NCI-H460 (cell line): Measurements from ENCODE around the gene PKD2L1. TPM values are rescaled to one million over a fixed set of nuclear protein-coding genes. Genes with fewer than 3 reads are reported as not detected.
"Not testable (repeated sequence)": the region's sequence is repeated elsewhere in the genome, so short reads cannot be mapped to it uniquely, and the experiment has no call there.

Experiments used
- DNase-seq: peaks from one replicate; pipeline ENCODE4 v3.0.0-alpha.2; 2016; ENCODE audit warnings: low read depth; ENCODE audit errors: extremely low read depth
- total RNA-seq: library from RNA; depleted of rRNA; stranded (reverse); fragments of >200 nt; shearing (Covaris generic); gene quantifications from 2 replicates; pipeline ENCODE4 v1.2.3, GENCODE V29; 2014

Gene PKD2L1
- total RNA-seq, 1 experiment from 2014 or later = 0.05 TPM

DNA sequence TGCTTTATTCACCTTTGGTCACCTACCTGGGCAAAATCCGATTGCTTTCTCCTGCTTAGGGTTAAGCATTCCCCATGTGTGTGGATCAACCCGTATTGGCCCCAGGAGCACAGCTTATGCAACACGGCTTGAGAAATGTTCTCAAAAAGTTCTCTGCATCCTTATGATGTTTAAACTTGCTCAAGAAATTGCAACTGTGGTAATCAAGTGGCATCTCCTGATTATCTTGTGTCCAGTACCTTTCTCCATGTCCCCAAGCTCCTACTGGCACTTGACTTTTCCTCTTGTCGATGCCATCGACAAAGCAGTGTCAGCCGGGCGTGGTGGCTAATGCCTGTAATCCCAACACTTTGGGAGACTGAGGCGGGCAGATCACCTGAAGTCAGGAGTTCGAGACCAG lies 4.7 kb upstream of the PKD2L1 start:
- no peak for DNase-seq

DNA sequence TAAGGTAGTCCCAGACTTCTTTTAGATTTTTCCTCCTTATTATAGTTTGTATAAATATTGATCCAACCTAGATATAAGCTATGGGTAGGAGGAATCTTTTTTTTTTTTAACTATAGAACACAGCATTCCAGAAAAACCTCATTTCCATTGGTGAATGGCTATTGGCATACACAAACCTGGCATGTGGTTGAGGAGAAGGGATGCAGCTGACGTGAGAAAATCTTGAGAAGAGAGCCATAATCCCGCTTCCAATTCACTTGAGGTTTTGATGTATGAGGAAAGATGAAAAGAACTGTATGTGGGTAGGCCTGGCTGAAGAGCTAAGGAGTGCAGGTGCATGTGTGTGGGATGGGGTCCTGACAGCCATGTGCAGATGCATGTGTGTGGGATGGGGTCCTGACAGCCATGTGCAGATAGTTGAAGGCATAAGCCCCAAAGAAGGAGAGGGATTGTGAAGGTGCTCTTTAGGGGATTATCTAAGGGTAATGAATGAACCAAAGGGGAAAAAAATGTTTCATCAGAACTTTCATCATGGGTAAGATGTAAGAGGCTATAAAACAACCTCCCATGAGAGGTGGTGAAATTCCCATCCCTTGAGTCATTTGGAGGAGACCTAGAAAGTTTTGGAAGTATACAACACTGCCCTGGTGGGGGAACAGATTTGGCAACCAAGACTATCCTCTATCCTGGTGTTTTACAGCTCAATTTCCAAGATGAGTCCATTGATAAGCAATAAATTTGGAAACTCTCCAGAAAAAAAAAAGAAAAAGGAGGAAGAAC lies 3.8 kb upstream of the PKD2L1 start:
- no peak for DNase-seq

DNA sequence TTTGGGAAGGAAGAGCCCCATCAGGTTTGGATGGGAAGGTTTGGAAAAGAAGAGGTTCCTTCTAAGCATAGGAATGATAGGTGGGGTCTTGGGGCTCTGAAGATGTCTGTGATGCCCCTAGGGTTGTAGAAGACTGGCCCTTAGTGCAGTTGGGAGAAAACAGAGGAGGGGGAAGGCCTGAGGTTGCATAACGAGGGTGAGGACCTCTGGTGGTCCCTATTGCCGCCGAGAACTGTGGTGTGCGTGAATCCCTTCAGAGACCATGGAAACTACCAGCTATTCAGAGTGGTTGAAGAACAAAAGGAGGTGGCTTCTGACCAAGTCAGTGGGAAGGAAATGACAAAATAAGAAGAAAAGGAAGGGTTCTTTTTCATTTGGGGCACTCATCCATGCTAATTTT lies 3.1 kb upstream of the PKD2L1 start:
- DNase-seq = no peak

DNA sequence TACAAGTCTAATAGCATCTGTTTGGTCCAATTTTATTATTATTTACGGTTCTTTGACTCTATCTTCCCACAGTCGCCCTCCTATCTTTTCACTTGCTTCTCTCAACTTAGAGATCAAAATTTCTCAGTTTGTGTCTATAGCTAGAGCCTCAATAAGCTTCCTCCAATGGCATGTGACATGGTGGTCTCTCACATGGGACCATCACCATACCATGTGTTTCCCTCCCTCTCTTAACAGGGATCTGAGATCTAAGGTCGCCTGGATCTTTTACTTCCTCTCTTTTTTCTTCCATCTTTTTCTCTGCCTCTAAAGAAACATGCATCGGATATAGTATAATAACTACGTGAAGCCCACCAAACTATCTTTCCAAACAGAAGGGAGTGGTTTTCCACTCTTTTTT lies 1.8 kb downstream of the PKD2L1 start:
- no peak for DNase-seq

DNA sequence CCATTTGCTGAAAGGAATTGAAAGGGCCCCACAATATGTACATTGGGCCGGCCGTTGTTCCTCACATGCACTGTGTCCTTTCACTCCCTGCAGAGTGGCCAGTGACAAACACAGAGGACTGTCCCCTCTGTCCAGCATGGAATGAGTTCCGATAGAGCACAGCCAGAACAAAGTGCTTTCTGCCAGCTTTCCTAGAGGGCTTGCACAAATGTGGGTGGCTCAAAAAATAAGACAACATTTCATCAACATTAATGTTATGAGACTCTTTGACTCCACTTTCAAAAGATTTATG lies 2.4 kb downstream of the PKD2L1 start:
- DNase-seq = no peak

GRCh38 chr10:100327007-100327717 lies 2.9 kb downstream of the PKD2L1 start:
- DNase-seq = no peak

DNA sequence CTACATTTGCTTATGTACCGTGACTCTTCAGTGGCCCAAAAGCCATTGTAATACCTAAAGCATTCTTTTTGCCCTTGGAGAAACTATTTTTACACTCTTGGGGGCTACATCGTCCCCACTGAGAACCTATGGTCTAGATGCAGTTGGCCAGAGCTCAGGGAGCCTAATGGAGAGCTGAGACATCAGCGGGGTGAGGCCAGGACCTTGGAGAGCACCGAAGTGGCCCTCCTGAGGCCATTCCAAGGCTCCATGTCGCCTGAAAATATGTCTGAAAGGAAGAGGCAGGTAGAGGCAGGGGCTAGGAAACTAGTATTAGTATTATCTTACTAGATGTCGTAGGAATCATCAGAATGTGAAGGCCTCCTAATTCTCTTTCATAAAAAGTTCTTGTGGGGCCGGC lies 4.9 kb downstream of the PKD2L1 start:
- no peak for DNase-seq

- DNase-seq = no peak
Measured at GRCh38 chr10:100319707-100320402, 10.2 kb downstream of the PKD2L1 start.

GRCh38 chr10:100318207-100318606 lies 11.8 kb downstream of the PKD2L1 start:
- no peak for DNase-seq

- no peak for DNase-seq
Measured at GRCh38 chr10:100315615-100316014, 14.4 kb downstream of the PKD2L1 start.

DNA sequence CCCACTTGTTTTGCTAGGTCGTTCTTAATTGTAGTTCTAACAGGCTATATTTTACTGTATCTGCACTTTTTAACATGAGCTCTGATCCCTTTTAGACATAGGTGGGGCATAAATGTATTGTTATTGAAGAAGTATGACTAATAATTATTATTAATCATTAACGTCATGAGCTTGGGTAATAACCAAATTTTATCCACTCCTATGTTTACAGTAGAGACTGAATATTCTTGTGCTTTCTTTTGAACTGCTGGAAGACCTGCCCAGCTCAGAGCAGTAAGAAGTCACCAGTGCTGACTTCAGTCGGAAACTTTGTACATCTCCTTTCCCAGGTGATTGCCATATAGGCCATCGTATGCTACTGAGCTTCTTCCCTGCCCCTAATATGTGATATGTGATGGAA lies 18.7 kb downstream of the PKD2L1 start:
- DNase-seq = no peak

- no peak for DNase-seq
Measured at GRCh38 chr10:100307684-100308083, 22.3 kb downstream of the PKD2L1 start.

DNA sequence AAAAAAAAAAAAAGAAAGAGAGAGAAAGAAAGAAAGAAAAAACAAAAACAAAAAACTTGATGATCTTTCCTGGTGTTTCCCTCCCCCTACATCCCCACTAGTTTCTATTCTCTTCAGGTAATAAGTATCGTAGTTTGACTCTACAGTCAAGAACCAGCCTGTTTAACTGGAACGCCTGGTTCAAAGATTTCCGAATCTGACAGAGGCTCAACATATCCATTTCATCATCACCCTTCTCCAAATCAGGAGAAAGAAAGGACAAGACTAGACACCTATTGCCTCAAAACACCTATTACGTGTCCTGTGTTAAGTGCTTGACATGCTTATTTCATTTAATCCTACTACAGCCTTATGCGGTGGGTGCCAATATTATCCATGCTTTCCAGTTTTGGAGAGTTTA lies 23.2 kb downstream of the PKD2L1 start:
- no peak for DNase-seq

DNA sequence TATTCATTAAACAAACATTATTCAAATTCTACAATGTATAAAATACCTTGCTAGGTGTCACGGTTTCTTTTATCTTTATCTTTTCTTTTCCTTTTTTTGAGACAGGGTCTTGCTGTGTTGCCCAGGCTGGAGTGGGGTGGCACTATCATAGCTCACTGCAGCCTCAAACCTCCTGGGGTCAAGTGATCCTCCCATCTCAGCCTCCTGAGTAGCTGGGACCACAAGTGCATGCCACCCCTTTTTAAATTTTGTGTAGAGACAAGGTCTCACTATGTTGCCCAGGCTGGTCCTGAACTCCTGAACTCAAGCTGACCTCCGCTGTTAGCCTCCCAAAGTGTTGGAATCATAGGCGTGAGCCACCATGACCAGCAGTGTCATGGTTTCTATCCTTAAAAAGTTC lies 25.6 kb downstream of the PKD2L1 start:
- no peak for DNase-seq

DNA sequence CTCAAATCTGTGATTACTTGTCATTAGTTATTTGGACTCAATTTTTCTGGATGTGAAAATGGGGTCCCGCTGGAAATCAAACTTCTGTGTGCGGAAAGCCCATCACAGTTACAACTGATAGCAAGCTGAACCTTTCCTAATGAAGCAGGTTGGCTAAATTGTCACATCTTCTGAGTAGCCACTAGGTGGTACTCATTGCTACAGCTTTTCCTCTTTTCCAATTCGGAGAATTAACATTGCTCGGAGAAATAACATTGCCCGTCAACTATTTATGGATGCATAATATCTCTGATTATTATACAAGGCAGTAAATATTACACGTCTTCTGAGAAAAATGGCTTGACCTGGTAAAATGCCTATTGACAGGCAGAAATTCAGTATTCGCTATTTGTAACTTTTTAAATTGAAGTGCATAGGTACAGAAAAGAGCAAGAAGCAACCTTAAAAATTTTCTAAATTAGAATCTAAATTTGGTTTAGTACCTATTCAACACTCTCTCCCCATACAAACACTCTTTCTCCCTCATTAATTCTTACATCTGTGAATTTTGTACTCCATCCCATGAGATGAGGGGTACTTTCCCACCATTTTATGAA lies 26.2 kb downstream of the PKD2L1 start:
- DNase-seq = peak; percentile 16

- DNase-seq = not testable (repeated sequence)
Measured at GRCh38 chr10:100301123-100301522, 28.9 kb downstream of the PKD2L1 start.

DNA sequence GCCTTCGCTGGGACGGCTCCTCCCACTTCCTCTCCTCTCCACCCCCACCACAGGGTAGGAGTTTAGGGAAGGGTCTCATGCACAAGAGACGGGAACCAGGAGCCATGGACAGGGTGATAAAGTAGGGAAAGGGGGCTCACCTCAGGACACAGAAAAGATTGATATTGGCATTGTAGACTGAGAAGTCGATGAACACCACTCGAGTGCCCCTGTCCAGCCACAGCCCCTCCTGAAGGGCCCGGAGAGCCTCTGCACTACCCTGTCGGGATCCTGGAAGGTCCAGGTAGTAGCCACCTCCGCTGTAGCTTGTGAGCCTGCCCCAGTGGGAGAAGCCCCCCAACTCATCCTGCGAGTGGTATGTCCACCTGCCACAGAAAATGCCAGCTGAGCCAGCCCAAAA lies 32.8 kb downstream of the PKD2L1 start:
- no peak for DNase-seq

- DNase-seq = no peak
Measured at GRCh38 chr10:100293066-100293465, 37.0 kb downstream of the PKD2L1 start.

DNA sequence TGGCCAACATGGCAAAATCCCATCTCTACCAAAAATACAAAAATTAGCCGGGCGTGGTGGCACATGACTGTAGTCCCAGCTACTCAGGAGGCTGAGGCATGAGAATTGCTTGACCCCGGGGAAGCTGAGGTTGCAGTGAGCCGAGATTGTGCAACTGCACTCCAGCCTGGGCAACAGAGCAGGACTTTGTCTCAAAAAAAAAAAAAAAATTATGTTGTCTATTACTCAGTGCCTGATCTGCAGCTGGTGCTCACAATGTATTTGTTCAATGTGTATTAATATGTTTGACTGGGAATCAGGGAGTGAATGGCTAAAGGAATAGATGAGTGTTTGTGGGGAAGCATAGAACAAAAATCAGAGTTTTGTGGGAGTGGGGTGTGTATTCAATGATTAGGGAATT lies 37.7 kb downstream of the PKD2L1 start:
- not testable (repeated sequence) for DNase-seq

GRCh38 chr10:100291356-100291755 lies 38.7 kb downstream of the PKD2L1 start:
- no peak for DNase-seq

DNA sequence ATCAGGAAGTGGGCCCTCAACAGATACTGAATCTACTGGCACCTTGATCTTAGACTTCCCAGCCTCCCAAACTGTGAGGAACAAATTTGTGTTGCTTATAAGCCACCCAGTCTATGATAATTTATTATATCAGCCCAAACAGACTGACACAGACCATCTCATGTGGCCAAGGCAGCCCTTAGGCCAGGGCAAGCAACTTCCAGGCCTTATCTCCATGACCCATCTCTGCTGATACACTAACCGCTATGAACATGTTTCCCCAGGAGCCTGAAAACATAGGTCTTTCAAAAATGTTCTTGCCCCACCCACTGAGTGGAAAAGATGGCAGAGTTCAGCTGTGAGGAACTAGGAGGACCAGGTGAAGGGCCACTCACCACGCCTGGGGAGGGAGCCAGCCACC lies 40.4 kb downstream of the PKD2L1 start:
- no peak for DNase-seq

- no peak for DNase-seq
Measured at GRCh38 chr10:100288196-100288595, 41.8 kb downstream of the PKD2L1 start.
